Mesodermal cell (in vitro differentiated cells): ENCODE data around the gene TERT.

Source experiments
- H3K27ac ChIP-seq: 2 replicates; pipeline ENCODE4 v1.7.0; 2013; ENCODE audit warnings: mild to moderate bottlenecking, low read depth, low read length, moderate library complexity; ENCODE audit not compliant: severe bottlenecking
- H3K36me3 ChIP-seq: 2 replicates; pipeline ENCODE4 v1.7.1; 2013; ENCODE audit warnings: mild to moderate bottlenecking, low read length, moderate library complexity; ENCODE audit not compliant: control insufficient read depth, insufficient read depth
- H3K4me1 ChIP-seq: one replicate; pipeline ENCODE4 v1.7.1; 2013; ENCODE audit warnings: mild to moderate bottlenecking, low read length; ENCODE audit not compliant: insufficient read depth, control insufficient read depth, poor library complexity, severe bottlenecking
- H3K4me3 ChIP-seq: 2 replicates; pipeline ENCODE4 v1.7.0; 2013; ENCODE audit warnings: low read length, control low read depth, mild to moderate bottlenecking; ENCODE audit not compliant: insufficient read depth, poor library complexity, severe bottlenecking; ENCODE audit errors: extremely low read depth
- H3K9me3 ChIP-seq: 2 replicates; pipeline ENCODE4 v1.7.1; 2013; ENCODE audit warnings: mild to moderate bottlenecking, low read length, moderate library complexity; ENCODE audit not compliant: control insufficient read depth
- WGBS, 2 experiments: methylation state at CpG; one replicate each; pipeline ENCODE4 v1.1.5; 2013; ENCODE audit warnings: missing lambda C conversion rate in 2 of 2; ENCODE audit not compliant: insufficient coverage in 2 of 2; 5-methylcytosine and 5-hydroxymethylcytosine counted together

TERT gene

DNA sequence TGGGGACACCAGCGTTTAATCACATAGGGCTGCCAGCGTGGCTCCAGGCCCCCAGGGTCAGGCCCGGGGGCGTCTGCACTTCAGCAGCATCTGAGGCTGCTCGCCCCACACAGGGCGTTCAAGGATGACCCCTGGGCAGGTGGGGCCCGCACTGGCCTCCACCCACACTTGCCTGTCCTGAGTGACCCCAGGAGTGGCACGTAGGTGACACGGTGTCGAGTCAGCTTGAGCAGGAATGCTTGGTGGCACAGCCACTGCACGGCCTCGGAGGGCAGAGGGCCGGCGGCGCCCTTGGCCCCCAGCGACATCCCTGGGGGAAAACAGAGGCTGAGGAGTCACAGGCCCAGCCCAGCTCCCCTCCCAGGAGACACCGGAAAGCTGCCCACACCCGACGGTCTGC is 40.7 kb downstream of the TERT start:
- Histone ChIP-seq H3K4me3 (no peak overlapping the region), H3K9me3 (no peaks in the 10 kb centered on the region), H3K27ac (no peak overlapping the region), H3K36me3 (no peaks in the 10 kb centered on the region), H3K4me1 (no peaks in the 10 kb centered on the region)
- 95 to 96% methylated on average over 16 to 19 of the region's 19 CpGs for WGBS, 2 experiments

DNA sequence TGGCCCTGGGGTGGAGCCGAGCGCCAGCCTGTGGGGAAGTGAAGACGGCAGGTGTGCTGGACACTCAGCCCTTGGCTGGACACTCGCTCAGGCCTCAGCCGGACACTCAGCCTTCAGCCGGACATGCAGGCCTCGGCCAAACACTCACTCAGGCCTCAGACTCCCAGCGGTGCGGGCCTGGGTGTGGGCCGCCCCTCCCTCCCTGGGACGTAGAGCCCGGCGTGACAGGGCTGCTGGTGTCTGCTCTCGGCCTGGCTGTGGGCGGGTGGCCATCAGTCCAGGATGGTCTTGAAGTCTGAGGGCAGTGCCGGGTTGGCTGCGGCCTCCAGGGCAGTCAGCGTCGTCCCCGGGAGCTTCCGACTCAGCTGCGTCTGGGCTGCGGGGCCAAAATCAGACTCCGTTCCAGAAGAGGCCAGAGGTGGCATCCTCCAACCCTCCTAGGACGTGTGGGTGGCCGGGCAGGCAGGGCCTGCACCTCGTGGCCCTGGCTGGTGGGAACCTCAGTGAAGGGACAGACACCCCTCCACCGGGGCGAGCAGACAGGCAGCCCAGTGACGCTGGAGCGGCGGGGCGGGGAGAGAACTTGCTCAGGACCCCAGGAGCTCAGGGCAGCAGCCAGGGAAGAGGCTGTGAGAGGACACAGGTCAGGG is 41.3 kb downstream of the TERT start:
- Histone ChIP-seq H3K4me3 (no peak overlapping the region), H3K9me3 (no peaks in the 10 kb centered on the region), H3K36me3 (no peaks in the 10 kb centered on the region), H3K27ac (no peak overlapping the region), H3K4me1 (no peaks in the 10 kb centered on the region)
- WGBS, 2 experiments, result 91 to 96% methylated on average over 25 to 32 of the region's 33 CpGs

DNA sequence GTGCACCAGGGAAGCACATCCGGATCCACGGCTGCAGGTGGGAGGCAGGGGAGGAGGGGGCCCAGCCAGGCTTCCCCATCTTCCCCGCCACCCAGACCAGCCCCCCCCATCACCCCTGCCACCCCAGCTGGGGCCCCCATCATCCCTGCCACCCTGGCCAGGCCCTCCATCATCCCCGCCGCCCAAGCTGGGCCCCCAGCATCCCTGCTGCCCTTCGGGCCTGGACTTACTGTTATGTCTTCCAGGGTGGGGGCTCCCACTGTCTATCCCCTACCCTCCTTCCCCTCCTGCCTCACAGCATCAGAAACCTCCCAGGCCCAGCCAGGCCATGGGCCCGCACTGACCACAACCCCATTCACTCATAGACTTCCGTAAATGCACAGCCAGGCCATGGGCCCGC is 42.2 kb downstream of the TERT start:
- no peaks in the 10 kb centered on the region for H3K4me1 ChIP-seq
- H3K36me3 ChIP-seq, result no peaks in the 10 kb centered on the region
- WGBS, 2 experiments, result 88 to 93% methylated on average over 4 to 5 of the region's 9 CpGs
- H3K27ac ChIP-seq, result no peak overlapping the region
- no peak overlapping the region for H3K4me3 ChIP-seq
- H3K9me3 ChIP-seq, result no peaks in the 10 kb centered on the region

DNA sequence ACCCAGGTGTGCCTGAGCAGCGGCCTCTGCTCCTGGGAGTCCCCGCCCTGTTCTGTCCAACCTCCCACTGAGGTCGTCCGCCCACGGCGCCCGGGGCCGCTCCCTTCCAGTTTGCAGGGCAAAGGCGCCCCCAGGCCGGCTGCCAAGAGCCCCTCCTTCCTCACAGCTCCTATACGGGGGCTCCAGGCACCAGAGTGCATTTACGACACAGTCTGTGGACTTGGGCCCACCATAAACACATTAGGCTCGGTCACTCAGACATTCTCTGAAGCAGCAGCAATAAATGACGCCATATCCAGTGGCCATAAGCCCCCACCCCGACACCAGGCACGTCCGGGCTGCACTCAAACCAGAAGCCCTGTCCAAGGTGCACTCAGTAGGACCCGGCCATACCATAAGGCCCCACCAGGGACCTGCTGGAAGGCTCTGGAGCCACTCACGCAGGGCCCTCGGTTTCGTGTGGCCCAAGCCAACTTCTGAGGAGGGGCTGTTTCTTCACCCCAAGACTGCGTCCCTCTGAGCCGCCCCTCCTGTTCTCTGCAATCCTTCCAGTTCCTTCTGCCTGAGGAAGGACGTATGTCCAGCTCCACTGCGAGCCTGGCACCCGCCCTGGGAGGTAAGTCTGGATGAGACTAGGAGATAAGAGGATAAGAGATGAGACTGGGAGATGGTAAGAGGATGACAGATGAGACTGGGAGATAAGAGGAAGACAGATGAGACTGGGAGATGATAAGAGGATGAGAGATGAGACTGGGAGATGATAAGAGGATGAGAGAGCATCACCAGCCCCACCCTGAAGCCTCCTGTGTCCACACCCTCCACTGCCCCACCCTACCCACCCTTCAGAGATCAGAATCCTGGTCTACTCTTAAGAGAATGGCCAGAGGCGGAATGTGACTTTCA is 42.9 kb downstream of the TERT start:
- Histone ChIP-seq H3K9me3 (no peaks in the 10 kb centered on the region), H3K36me3 (no peaks in the 10 kb centered on the region), H3K4me1 (no peaks in the 10 kb centered on the region), H3K27ac (no peak overlapping the region), H3K4me3 (no peak overlapping the region)
- 85 to 91% methylated on average over 23 to 27 of the region's 27 CpGs for WGBS, 2 experiments

DNA sequence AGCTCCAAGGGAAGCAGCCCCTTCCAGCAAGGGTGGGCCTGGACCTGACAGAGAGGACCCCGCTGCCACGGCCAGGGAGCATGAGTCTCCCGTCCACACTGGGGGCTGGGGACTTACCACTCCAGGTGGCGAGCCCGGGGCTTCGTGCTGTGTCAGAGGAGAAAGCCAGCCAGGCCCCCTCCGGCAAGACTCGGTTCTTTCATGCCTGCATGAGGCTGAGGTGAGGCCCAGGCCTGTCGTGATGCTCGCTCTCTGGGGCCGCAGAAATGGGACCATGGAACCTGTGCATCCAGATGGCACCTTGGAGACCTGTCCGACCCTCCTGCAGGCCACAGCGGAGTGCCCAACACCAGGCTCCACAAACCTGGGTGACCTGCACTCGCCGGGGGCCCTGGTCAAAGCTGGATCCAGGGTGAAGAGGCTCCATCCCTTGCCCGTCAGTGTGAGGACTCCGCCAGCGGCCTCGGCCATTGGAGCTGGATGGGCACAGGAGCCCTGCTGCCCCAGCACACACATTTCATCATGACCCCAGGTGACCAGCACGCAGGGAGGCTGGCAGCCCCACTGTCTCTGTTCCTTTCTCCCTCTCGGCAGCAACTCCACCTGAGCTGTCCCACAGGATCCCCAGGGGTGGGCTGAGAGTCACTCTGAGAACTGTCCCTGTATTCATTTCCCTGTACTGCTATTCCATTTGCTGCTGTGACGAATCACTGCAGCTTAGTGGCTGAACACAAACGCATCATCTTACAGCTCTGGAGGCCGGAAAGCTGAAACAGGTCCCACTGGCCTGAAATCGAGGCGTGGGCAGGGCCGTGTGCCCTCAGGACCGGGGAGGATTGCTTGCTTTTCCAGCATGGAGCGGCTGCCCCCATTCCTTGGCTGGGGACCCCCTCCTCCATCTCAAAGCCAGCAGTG is 45.2 kb downstream of the TERT start:
- Histone ChIP-seq H3K36me3 (no peaks in the 10 kb centered on the region), H3K4me1 (no peaks in the 10 kb centered on the region), H3K4me3 (no peak overlapping the region), H3K27ac (no peak overlapping the region), H3K9me3 (no peaks in the 10 kb centered on the region)
- 80 to 81% methylated on average over 28 to 29 of the region's 29 CpGs for WGBS, 2 experiments

DNA sequence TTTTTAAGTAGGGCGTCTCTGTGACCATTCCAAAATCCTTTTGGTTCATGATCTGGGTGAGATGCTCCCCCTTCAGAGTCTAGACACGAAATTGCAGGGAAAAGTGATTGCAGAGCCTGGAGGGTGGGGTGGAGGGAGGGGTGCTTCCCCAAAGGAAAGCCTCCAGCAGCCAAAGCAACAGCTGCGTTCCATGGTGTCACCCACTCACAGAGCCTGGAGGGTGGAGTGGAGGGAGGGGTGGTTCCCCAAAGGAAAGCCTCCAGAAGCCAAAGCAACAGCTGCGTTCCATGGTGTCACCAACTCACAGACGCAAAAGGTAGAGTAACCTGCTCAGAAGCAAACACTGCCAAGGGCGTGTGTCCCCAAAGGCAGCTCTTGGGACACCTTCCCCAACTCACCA is 47.1 kb downstream of the TERT start:
- no peak overlapping the region for H3K27ac ChIP-seq
- H3K9me3 ChIP-seq, result no peaks in the 10 kb centered on the region
- no peaks in the 10 kb centered on the region for H3K4me1 ChIP-seq
- WGBS, 2 experiments, result 71 to 85% methylated on average over 5 to 6 of the region's 6 CpGs
- no peak overlapping the region for H3K4me3 ChIP-seq
- H3K36me3 ChIP-seq, result no peaks in the 10 kb centered on the region

DNA sequence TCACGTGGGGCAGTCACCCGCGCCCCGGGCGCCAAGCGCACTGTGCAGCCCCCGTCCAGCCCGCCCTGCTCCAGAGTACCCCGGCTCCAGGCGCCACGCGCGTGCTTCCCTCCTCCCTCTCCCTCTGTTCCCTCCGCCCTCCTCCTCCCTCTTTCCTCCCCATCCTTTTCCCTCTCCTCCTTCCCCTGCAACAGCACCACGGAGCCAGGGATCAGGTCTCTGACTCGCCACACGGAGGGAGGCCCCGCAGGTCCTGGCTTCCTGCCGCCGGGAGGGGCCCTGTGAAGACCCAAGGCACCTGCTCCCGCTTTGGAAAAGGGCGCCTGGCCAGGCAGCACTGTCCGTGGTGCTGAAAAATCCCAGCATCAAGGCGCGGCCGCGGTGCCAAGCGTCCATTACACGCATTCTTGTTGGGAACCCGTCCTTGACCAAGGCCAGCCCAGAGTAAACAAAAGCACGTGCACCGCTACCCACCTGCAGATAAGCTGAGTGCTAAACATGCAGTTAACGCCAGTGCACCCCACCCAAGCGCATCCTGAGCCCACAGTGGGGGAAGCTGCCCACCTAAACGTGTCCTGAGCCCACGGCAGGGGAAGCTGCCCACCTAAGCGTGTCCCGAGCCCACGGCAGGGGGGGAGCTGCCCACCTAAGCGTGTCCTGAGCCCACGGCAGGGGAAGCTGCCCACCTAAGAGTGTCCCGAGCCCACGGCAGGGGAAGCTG is 48.0 kb downstream of the TERT start:
- H3K27ac ChIP-seq, result no peak overlapping the region
- H3K9me3 ChIP-seq, result no peaks in the 10 kb centered on the region
- WGBS, 2 experiments, result 32 to 37% methylated on average over 32 to 41 of the region's 43 CpGs
- no peaks in the 10 kb centered on the region for H3K36me3 ChIP-seq
- no peak overlapping the region for H3K4me3 ChIP-seq
- no peaks in the 10 kb centered on the region for H3K4me1 ChIP-seq

DNA sequence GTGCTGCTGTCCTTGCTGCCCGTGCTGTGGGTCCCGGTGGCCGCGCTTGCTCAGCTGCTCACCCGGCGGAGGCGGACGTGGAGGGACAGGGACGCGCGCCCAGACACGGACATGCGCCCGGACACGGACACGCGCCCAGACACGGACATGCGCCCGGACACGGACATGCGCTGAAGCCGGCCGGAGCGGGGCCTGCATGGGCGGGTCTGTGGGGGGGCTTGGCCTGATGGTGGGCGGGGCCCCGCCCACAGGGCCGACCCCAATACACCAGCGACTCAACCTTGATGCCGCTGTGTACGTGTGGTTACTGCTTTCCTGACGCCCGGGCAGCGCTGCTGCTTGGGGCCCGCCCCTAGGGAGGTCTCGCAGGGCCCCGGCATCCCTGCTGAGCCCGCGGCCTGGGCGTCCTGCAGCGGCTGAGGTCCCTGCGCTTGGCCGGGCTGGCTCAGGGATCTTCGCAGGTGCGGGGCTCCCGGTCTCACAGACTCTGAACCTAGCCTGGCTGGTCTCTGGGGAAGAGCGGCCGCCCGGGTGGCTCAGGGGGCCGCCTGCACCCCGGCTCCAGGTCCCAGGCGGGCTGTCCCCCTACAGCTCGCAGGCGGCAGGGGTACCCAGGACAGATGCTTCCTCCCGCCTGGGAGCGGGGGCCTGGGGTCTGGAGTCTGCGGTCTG is 48.8 kb downstream of the TERT start:
- H3K4me3 ChIP-seq, result no peak overlapping the region

DNA sequence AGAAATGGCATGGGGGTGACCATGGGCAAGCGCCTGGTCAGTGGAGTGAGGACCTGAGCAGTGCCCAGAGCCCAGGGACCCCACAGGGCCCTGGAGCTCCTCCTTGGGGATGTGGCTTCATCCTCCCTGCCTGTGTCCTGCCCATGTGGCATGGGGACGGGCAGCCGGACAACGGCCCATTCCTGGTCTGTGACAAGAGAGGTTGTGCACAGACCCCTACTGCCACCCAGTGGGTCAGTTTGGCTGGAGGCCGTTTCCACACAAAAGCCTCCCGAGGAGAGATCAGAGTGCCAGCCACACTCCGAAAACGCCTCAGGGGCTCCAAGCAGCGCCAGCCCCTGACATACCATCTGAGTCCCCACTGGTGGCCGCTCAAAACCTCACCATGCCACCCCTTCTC is 49.9 kb downstream of the TERT start:
- WGBS, 2 experiments, result 72 to 79% methylated on average over 4 to 9 of the region's 10 CpGs
- no peak overlapping the region for H3K4me3 ChIP-seq
- H3K9me3 ChIP-seq, result no peaks in the 10 kb centered on the region
- no peak overlapping the region for H3K27ac ChIP-seq
- no peaks in the 10 kb centered on the region for H3K36me3 ChIP-seq
- no peaks in the 10 kb centered on the region for H3K4me1 ChIP-seq

More for the DNA sequence above, 48.8 kb downstream of the TERT start:
- Histone ChIP-seq H3K4me1 (no peaks in the 10 kb centered on the region), H3K27ac (no peak overlapping the region), H3K36me3 (no peaks in the 10 kb centered on the region), H3K9me3 (no peaks in the 10 kb centered on the region)
- WGBS, 2 experiments, result 90 to 91% methylated on average over 52 to 58 of the region's 58 CpGs
